Activated T-cell treated with anti-CD3 and anti-CD28 coated beads for 48 hours (primary cell): ENCODE measurements around the gene TUBA3D.
"Not testable (repeated sequence)": the region's sequence is repeated elsewhere in the genome, so short reads cannot be mapped to it uniquely, and the experiment has no call there.

ENCODE experiments used
- DNase-seq: peaks from one replicate; pipeline ENCODE4 v3.0.0-alpha.2; 2020; ENCODE audit warnings: low read depth

Gene TUBA3D

DNA sequence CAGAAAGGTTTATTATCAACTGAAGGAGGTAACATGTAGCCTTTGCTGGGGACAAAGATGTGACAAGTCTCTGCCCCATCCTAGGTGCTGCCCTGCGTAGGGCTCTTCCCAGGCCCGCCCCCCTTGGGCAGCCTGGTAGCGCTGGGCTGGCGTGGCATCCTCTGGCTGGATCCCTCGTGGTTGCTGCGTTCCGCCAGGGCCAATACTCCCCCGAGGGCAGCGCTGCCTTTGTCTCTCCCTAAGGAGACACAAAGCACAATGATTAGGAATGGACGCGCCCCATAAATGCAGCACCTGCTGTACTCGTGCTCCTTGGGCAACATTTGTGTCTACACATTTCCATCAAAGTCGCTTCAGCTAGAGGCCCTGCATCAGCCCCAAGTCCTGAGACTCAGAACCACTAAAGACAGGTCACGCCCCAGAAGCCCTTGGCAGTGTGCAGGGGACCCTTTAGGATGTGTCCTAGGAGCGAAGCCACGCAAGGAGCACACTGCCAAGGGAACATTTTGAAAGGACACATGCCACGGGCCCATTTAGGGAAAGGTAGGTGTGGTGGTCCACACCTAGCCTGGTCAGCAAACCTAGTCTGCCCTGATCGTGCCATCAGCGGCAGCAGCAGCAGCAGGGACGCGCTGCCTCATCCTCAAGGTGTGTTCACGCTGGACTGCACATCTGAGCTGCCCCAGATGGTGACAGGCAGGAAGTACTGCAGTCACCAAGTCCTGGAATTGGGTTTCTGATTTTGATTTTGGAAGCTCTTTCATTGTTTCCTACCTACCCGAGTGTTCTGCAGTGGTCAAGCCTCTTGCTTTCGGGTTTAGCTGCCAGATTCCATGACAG is 8.3 kb downstream of the TUBA3D start:
- DNase-seq: not testable (repeated sequence)

- DNase-seq: not testable (repeated sequence)
These were observed 9.1 kb downstream of the TUBA3D start for GRCh38 chr2:131484906-131485460.

DNA sequence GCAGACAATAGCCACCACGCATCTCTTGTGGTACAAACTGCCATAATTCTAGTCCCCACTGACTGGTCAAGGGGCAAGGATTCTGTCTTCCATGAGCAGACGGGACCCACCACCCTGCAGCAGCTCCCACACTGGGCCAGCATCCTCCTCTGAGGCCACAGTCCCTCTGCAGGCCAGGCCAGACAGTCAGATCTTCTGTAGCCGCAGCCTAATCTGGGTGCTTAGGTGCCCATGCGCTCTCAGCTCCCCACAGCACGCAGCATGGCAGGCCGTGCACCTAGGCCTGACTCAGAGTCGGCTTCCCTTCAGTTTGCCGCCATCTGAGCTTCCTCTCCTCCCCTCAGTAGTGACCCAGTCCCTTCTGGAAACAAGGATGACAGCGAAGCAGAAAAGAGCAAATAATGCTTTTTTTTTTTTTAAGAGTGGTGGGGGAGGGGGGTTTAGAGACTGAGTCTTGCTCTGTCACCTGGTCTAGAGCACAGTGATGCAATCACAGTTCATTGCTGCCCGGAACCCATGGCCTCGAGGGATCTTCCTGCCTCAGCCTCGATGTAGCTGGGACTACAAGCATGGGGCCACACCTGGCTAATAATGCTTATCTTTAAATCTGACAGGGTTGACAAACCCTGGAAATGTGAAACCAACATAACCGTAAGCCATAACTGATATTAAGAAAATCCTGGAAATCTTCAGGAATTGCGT is 10.4 kb downstream of the TUBA3D start:
- not testable (repeated sequence) for DNase-seq

- DNase-seq: no peak
These were observed 12.6 kb downstream of the TUBA3D start for GRCh38 chr2:131488306-131489205.

DNA sequence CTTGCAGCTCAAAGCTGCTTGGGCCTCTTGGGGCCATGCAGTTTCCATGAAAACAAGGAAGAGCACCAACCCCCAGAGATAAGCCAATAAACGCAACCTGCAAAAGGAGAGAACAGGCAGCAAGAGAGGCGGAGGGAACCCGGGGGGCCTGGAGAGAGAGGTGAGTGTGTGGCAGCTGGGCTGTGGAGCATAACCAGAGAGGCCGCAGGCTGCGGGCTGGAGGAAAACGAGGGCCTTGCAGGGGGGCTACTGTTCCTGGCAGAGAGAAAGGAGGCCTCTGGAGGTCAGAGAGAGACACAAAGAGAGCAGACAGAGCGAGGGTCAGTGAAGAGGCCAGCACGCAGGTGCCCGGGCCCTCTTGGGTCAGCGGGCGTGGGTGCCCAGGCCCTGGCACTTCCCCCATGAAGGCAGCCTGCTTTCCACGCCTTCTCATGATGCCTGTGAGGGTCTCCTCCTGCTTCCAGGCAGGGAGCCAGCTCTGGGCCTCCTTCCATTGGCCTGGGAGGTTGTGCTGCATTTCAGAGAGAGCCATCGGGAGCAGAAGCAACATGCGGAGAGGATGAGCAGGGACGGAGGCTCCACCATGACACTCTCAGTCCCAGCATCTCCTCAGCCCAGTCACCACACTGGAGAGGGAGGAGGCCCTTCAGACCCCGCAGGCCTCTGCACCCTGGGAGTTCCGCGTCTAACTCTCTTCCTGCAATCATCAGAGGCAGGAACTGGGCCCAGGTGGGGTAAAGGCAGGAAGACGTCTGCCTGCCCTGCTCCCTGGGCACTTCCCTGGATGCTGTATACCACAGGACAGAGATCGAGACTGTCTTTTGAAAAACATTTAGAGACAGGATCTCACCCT is 14.9 kb downstream of the TUBA3D start:
- DNase-seq: not testable (repeated sequence)

- peak; percentile 12 for DNase-seq
These were observed 15.5 kb downstream of the TUBA3D start for GRCh38 chr2:131491469-131491836.

DNA sequence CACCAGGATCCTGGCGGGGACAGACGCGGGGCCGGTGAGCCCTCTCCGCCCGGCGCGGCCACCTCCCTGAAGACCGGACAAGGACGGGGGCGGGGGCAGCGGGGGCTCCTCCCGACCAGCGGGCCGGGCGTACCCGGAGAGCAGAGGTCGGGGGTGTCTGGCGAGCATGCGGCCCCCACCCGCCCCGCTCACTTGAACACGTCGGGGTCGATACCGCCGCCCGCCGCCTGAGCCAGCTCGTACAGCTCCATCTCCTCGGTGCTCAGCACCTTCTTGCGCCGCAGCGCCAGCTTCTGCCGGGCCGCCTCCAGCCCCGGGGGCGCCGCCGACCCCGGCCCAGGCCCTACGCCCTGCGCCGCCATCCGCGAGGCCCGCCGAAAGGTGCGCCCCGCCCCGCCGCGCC is 16.1 kb downstream of the TUBA3D start, which contains the start of gene MZT2A:
MZT2A (minus strand) TSS at position 383 of the 403 bp plus-strand sequence; CDS start at position 362, 21 bp downstream.
- DNase-seq: not testable (repeated sequence)

- DNase-seq: peak; percentile 93
These were observed 16.7 kb downstream of the TUBA3D start for GRCh38 chr2:131492418-131493198.

DNA sequence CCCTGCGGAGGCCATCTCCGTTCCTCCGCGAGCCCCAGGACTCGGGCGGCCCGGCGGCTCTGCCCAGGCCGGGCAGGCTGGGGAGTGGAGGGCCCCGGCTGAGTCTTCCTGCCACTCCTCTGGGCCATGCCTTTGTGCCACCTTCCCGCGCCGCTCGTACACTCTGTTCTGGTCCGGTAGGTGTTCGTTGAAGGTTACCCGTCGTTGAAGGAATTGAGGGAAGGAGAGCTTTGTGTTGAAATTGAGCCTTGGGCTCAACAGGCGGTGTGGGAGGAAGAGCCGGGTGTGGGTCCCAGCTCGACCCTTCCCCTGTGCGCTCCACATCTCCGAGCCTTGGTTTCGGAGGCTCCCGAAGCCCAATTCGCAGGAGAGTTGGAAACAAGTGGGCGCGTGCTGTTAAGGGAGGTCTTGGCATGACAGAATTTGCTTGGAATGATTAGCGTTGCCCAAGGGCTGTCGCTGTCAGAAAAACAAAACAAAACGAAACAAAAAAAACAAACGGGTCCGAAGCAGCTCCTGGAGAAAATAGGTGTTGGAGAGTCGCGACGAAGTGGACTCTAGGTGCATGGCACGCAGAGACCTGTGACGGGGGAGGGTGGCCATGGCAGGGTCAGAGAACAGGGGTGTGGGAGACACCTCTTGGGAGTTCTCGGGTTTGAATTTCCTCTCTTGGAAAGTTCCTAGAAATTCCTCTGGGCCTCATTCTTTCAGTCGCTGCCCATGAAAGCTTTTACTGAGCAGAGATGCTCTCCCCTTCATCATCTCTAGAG is 17.5 kb downstream of the TUBA3D start:
- DNase-seq: no peak

- not testable (repeated sequence) for DNase-seq
These were observed 19.6 kb downstream of the TUBA3D start for GRCh38 chr2:131495506-131495905.

DNA sequence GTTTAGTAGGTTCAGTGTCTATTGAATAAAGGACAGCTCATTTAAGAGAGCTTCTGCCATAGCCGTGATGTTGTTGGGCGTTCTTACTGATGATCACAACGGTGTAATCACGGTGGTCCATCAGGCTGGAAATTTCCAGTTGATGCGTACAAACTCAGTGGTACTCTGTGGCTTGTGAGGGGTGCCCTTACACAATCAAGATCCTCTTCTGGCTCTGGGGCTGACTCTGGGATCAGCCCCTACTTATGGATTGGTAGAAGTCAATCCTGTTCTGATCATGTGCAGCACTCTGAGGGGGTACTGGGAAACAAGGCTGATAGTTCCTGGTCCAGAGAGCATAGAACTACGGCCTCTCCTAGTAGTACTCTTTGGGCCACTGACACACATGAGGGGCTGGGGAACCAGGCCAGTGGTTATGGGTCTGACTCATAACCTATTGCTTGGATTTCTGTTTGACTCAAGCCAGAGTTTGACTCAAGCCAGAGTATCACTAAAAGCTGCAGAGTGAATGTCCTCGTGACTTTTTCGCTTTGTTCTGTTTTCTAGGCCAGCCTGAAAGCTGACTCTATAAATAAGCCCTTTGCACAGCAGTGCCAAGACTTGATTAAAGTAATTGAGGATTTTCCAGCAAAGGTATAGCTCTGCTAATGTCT is 22.5 kb downstream of the TUBA3D start:
- peak; percentile 25 for DNase-seq

DNA sequence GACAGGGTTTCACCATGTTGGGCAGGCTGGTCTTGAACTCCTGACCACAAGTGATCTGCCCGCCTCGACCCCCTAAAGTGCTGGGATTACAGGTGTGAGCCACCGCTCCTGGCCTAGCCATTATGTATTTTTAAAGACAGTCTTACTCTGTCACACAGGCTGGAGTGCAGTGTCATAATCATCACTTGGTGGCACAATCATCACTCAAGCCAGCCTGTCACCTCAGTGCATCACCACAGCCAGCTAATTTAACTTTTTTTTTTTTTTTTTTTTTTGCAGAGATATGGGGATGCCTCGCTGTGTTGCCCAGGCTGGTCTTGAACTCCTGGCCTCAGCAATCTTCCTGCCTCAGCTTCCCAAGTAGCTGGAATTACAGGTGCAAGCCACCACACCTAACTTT is 27.7 kb downstream of the TUBA3D start:
- DNase-seq: not testable (repeated sequence)

DNA sequence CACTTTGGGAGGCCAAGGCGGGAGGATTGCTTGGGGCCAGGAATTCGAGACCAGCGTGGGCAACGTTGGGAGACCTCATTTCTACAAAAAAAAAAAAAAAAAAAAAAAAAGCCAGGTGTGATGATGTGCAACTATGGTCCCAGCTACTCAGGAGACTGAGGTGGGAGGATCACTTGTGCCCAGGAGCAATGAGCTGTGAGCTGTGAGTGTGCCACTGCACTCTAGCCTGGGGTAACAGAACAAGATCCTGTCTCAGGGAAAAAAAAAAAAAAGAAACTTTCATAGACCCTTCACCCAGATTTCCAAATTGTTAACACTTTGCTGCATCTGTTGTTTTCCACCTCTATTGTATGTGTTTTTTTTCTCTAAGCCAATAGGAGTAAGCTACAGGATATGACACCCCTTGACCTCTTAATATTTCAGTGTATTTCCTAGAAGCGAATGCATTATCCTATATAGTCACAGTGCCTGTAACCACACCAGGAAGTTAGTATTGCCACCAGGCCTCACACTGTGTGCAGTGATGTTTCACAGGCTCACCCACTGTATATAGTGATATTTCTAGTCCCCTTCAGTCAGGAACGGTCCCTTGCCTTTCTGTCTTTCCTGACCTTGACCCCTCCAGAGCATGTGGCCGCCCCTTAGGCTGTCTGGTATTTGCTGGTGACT is 28.3 kb downstream of the TUBA3D start:
- DNase-seq: not testable (repeated sequence)

GRCh38 chr2:131509615-131510014 is 33.7 kb downstream of the TUBA3D start:
- no peak for DNase-seq

DNA sequence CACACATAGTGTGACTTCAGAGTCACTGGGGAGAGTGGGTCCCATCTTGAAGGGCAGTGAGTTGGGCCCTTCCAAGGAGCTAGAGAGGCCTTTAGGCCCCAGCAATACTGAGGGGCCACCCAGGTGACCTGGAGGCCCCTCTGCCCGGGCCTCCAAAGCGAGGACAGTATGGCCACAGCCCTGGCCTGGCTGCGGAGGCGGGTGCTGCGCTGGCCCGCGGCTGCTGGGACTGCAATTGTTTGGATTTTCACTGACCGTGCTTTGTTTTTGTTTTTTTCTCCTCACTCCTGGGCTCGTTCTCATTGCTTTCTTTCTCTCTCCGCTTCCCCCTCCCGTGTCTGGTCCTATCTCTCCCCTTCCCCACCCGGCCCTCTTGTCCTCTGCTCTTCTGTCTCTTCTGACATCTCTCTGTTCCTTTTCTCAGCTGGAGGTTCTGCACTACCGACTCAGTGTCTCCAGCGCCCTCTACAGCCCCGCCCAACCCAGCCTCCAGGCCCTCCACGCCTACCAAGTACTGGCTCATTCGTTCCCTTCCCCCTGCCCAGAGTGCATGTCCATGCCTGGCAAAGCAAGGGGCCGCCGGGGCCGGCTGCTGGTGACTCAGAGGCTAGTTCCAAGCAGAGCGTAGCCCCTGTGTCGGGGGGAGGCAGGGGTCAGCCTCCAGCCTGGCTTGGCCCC is 35.5 kb downstream of the TUBA3D start:
- not testable (repeated sequence) for DNase-seq

DNA sequence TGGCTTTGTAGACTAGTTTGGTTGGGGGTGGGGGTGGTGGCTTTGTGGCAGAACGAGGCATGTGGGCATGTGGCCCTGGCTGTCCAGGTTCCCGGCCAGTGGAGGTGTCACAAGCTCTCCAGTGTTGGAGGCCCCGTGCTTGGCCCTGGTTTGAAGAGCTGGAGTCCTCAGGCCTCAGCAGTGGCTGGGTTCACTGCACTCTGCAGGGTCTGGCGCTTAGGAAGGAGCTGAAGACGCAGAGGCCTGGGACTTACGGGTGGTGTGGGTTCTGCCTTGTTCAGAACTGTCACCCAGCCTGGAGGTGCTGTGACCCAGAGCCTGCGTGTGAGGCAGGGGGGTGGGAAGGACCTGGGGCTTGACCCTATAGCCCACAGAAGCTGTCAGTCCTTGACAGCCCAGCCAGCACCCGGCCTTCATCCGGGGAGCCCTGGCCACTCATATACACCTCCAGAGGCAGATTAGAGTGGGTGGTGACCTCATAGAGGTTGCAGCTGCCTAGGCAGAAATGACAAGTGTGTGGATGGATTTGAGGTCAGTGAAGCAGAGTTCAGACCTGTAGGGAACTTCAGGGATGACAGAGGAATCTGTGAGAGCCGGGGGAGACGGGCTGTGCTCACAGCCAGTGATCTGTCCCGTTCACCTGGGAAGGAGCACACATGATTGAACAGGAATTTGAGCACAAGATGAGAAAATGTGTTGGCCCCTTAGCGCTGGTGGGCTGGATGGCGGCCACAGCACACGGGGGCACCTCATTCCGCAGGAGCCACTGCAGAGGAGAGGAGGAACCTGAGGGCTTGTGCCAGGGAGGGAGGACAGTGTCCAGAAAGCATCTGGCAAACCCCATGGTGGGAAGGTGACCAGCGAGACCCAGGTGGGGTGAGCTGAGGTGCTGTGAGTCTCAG is 36.3 kb downstream of the TUBA3D start:
- DNase-seq: not testable (repeated sequence)
